Omental fat pad (tissue), 4 donors: ENCODE results near the gene ANKRD30A. TPM values are rescaled to one million over a fixed set of nuclear protein-coding genes. Genes with fewer than 3 reads are reported as not detected.
"Not testable (repeated sequence)": the region's sequence is repeated elsewhere in the genome, so short reads cannot be mapped to it uniquely, and the experiment has no call there.

Experiments
- ATAC-seq: fragments of 150-250 bp; one replicate; pipeline ENCODE4 v1.9.1; 2016; ENCODE audit warnings: mild to moderate bottlenecking, moderate library complexity; ENCODE audit not compliant: low FRiP score
- DNase-seq: peaks from one replicate; pipeline ENCODE4 v3.0.0-alpha.2; 2019; ENCODE audit warnings: low spot score
- CTCF ChIP-seq, 3 donors: fragments of 450-650 bp; IDR thresholded peaks; one replicate each; pipeline ENCODE4 v1.5.1; 2016 to 2017; ENCODE audit warnings: antibody characterized with exemption in 3 of 3, mild to moderate bottlenecking in 3 of 3, moderate library complexity in 2 of 3
- total RNA-seq, 4 donors: library from RNA; depleted of rRNA; stranded (reverse); fragments of >200 nt; gene quantifications; one replicate each; pipeline ENCODE4 v1.1.0, GENCODE V29; 2016

ANKRD30A gene
- total RNA-seq, 4 donors from 2014 or later: 0.65 to 1.9 (median 1.1) TPM

GRCh38 chr10:37125921-37126320 is 523 bp downstream of the ANKRD30A start:
- no peak for ATAC-seq
- DNase-seq: no peak
- no peak for TF ChIP-seq CTCF (IDR thresholded peaks at IDR 0.05)

GRCh38 chr10:37146443-37146842 is 21.0 kb downstream of the ANKRD30A start:
- DNase-seq (no peak), ATAC-seq (no peak)
- no peak for TF ChIP-seq CTCF (IDR thresholded peaks at IDR 0.05)

- DNase-seq, ATAC-seq: not testable (repeated sequence)
Observed at GRCh38 chr10:37162430-37162829, 37.0 kb downstream of the ANKRD30A start.

GRCh38 chr10:37171945-37172344 is 46.5 kb downstream of the ANKRD30A start:
- DNase-seq: not testable (repeated sequence)

GRCh38 chr10:37178296-37178695 is 52.9 kb downstream of the ANKRD30A start:
- not testable (repeated sequence) for ATAC-seq, DNase-seq

More at GRCh38 chr10:37171945-37172344, 46.5 kb downstream of the ANKRD30A start:
- not testable (repeated sequence) for ATAC-seq

- not testable (repeated sequence) for ATAC-seq
Observed at GRCh38 chr10:37182719-37183118, 57.3 kb downstream of the ANKRD30A start.

GRCh38 chr10:37206132-37206531 is 80.7 kb downstream of the ANKRD30A start:
- no peak for ATAC-seq
- TF ChIP-seq CTCF (IDR thresholded peaks at IDR 0.05): no peak
- no peak for DNase-seq

More at GRCh38 chr10:37182719-37183118, 57.3 kb downstream of the ANKRD30A start:
- DNase-seq: not testable (repeated sequence)

GRCh38 chr10:37220866-37221265 is 95.5 kb downstream of the ANKRD30A start:
- no peak for ATAC-seq
- TF ChIP-seq CTCF (IDR thresholded peaks at IDR 0.05): no peak

GRCh38 chr10:37222046-37222445 is 96.6 kb downstream of the ANKRD30A start:
- TF ChIP-seq CTCF (IDR thresholded peaks at IDR 0.05): no peak
- DNase-seq (no peak), ATAC-seq (no peak)

More at GRCh38 chr10:37220866-37221265, 95.5 kb downstream of the ANKRD30A start:
- no peak for DNase-seq
